Epidermal melanocyte (primary cell): ENCODE data around the gene FAM222B.
"Not testable (repeated sequence)": the region's sequence is repeated elsewhere in the genome, so short reads cannot be mapped to it uniquely, and the experiment has no call there.

Experiments used
- DNase-seq: peaks from one replicate; pipeline ENCODE4 v3.0.0; 2011; ENCODE audit warnings: low spot score; ENCODE audit not compliant: insufficient read length

The FAM222B gene

DNA sequence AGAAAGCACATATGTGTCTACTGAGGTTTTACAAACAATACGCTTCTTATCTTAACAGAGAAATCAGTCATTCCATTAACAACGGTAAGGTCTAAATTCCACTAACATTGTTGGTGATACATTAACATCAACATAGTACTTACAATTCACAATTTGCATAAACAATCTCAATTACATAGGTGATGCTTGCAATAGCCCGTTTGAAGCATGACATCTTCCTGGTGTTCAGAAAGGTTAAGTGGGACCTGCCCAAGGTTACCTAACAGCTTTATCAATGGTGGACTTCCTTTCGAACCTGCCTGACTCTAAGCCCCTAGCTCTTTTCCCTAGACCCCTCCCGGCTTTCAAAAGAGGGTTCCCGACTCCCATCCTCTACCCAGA, 699 bp downstream of the FAM222B start:
- no peak for DNase-seq

DNA sequence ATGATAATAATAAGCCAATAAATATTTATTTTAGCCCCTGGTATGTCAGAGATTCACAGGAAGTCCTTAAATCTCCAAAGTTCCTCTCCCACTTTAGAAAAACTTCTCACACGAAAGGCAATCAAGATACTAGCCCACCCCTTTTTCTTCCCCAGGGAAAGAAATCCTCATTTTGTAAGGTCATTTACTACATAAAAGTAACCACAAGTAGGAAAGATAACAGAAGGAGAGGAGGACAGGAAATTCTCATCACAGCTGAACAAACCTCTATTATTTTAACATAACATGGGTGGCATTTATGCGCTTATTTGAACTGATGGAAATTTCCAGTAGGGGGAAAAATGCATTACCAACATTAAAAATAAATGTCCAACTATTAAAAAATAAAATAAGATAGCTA, 3.4 kb downstream of the FAM222B start:
- no peak for DNase-seq

DNA sequence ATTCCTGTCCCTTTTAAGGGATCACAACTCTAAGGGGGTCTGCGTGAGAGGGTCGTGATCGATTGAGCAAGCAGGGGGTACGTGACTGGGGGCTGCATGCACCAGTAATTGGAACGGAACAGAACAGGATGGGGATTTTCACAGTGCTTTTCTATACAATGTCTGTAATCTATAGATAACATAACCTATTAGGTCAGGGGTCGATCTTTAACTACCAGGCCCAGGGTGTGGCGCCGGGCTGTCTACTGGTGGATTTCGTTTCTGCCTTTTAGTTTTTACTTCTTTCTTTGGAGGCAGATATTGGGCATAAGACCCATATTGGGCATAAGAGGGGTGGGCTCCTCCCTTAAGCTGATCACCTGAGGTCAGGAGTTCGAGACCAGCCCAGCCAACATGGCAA, 6.0 kb downstream of the FAM222B start:
- not testable (repeated sequence) for DNase-seq

DNA sequence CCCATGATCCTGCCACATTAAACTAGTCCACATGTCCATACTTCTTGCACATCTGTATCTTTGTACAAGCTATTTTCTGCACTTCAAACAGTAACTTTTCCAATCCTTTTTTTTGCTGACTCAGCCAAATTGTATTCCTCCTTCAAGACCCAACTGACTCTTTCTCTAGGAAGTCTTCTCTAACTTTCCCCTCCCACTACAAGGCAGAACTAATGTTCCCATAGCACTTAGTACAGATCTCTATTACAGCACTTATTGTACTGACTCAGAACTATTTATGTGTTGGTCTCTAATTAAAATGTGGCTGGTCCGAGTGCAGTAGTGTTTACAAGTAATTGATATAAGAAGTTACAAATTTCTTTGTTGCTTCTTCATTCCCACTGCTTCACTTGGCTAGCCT, 8.2 kb downstream of the FAM222B start:
- DNase-seq = no peak

DNA sequence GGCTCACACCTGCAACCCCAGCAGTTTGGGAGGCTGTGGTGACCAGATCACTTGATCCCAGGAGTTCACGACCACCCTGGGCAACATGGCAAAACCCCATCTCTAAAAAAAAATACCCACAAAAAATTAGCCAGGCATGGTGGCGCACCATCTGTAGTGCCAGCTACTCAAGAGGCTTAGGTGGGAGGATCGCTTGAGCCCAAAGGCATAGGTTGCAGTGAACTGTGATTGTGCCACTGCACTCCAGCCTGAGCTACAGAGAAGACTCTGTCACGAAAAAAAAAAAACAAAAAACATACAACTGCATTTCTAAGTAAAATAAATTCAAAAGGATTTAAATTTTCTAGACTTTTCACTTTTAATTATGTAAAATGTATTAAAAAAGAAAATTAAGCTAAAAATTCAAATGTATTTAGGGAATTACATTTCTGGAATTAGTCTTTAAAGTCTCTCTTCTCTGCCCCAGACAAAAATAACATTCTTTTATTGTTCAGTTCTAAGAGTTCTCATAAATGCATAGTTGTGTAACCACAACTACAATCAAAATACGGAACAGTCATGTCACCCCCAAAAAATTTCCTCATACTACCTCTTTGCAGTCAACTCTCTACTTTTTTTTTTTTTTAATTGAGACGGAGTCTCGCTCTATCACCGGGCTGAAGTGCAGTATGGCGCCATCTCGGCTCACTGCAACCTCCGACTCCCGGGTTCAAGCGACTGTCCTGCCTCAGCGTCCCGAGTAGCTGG, 14.1 kb downstream of the FAM222B start:
- no peak for DNase-seq

DNA sequence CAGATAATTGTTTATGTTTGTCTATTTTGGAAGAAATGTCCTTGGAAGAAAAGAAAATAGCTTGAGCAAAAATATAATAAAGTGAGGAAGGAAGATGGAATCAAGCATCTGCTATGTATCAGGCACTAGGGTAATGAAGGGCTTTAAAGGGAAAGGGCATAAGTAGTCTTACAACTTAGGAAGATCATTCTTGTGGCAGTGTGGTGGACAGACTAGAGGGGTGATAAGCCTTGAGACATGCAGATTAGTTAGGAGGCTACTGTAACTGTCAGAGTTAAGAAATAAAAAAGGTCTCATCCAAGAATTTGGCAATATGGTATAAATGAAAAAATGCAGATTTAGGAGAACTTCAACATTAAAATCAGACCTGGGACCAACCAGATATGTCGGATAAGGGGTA, 14.9 kb downstream of the FAM222B start:
- DNase-seq = no peak

DNA sequence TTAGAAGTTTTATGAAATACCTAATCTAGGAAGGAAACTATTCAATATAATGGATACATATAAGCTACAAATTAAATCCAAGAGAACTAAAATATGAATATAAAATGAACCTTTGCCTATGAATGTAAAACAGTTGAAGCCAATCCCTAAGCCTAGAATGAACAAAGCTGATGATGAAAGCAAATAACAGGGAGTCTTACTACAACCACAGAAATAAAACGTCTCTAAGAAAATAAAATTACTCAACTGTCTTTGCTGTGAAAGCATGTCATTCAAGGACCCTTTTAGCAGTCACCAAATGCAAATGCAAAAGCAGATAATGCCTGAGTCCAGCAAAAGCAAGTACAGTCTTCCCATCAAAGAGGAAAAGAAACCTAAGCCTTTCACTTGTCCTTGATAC, 23.0 kb downstream of the FAM222B start:
- DNase-seq = no peak

DNA sequence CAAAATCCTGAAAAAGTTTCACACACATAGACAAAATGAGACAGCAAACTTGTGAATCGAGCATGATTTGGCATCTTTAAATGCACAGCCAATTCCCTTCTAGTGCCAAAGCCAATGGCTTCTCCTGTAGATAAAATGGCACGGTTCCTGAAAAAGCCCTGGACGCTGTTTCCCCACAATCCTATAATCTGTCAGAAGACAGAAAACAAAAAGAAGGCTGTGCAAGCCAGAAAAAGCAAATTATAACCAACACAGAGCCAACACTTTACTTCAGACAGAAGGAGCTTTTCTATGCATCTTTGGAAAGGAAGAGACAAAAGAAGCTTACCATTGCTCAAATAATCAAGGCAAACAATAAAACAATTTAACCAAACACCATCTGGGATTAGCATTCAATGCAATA, 23.8 kb downstream of the FAM222B start:
- DNase-seq = peak; percentile 32

DNA sequence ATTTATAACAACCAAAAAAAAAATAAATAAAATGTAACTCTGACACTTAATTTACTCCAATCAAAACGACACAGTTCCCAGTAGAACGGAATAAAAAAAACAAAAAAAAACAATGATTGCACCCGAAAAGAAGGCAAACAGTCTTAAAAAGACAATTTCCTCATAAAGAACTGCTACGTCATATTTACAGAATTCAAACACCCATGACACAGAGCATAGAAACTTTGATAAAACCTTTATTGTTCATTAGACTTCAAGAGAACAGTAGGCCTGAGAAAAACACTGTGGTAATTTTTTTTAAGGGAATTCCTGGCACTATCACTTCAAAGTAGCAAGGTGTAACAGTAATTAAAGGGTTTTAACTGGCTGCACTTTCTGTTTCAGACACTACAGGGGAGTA, 26.1 kb downstream of the FAM222B start:
- DNase-seq = no peak

DNA sequence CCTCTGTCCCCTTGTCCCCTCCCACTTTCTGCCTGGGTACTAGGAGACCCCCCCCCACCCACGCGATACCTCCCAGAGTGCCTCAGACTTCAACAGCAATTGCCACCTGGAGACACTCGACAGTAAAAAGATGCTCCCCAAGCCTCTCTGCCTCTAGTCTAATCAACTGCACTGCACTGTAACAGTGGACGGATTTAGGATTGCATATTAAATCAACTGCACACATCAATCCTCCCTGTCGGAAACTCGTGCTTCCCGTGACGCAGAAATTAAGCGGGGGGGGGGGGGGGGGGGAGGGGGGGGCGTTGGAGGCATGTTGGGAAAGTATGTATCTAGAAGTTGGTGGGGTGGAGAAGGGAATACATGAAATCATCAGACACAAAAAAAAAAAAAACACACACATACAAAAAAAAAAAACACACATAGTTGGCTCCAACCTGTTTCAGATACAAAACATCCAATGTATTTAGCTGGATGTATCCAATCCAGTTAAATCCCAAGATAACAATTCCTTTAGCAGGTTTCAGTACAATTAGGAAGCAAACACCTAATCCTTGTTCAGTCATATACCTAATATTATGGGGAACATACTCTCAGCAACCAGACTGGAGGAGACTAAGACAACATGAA, 29.7 kb downstream of the FAM222B start:
- peak; percentile 36 for DNase-seq

DNA sequence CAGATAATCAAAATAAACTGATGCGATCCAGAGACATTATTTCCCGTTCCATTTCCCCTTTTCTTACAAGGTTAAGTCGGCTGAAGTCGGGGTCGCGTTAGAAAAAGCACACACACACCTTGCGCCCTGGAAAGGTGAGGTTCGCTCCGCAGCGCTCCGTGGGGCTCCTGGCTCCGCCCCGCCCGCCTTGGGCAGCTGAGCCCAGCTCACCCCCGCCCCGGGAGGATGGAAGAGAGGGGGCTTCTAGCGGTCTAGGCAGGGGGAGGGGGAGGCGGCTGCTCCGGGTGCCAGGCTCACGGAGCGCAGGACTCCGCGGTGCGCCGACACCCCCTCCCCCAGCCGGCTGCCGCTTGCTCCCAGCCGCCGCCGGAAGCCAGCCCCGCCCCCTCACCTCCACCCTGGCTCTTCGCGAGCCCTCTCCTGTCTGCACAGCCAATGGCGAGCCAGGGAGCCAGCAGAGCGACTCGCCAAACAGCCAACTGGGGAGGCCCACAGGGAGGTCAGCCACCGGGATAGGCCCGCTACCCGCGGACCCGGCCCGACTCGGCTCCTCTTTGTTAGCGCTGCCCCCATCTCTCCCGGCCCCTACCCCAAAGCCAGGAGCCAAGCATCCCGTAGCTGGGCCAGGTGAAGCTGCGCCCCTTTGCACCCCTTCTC, 30.4 kb downstream of the FAM222B start:
- DNase-seq = peak; percentile 99

DNA sequence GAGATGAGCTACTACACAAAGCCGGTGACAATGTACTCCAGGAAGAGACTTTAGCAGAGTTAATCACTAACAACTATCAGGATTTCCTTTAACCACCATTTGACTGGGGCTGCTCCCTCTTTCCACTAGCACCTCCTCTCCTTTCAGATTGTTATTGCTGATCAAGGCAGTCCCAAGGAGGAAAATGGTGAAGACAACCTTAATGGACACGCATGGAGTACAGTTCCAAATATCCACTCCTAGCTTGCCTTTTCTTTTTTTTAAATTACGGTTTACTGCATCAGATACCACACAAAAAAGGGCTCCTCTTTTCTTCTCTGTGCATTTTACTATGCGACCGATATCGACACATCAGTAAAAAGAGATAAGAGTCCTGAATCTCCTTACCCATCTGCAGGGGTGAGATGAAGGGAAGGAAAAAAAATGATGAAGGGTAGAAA, 30.9 kb downstream of the FAM222B start:
- no peak for DNase-seq

DNA sequence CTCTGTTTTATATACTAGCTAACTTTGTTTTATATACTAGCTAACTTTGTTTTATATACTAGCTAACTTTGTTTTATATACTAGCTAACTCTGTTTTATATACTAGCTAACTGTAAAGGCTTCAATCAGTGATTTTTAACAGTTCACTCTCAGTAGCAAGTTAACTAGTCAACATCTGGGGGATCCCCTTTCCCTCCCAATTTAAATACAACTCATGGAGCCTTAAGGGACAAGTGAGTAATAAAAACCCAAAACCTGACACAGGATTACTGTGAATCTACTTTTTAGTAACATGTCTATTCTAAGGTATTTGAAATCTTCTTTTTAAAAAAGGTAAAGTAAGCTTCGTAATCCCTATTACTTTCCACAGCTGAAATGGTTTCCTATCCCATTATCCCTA, 32.2 kb downstream of the FAM222B start:
- DNase-seq = no peak

DNA sequence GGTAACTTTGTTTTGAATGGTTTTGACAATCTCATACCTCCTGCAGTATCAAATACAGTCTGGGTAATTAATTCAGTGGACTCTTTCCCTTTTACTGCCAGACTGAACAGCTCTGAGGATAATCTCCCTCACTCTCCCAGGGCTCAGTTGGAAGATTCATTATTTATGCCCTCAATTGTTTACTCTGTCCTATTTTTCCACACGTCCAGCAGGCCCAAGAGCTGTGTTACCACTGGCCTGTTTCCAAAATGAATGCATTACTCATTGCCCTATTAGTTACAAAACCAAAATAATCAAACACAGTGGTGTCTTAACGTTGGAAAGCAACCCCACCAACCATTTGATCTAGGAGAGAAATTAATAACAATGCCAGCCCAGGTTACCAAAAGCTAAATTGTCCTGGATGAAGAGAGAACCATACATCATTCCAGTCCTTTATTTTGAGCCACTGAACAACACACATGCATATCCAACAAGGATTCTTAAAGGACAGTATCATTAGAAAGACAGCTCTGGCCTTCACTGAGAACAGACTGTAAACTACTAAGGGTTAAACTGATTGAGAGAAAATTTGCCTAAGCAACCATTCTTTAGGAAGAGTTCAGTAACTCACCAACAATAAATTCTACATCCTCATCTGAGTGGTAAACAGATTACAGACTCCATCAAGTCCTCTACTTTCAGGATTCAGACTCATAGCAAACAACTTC, 34.5 kb downstream of the FAM222B start:
- DNase-seq = peak; percentile 50

DNA sequence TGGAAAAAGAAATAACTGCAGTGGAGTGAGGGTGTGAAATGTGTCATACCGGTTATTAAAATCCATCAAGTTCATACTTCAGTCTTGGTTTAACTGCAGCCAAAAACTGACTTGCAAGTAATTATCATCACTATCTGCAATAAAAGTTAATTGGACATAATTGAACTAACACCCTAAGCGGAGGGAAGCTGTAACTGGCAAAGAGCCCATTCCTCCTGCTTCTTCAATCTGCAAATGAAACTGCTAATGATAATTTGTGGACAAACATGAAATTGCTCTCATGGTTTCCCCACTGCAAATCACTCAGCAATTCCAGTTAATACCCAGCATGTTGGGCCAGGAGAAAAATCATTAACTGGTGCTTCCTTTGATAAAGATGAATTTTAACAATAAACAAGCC, 46.5 kb downstream of the FAM222B start:
- no peak for DNase-seq

DNA sequence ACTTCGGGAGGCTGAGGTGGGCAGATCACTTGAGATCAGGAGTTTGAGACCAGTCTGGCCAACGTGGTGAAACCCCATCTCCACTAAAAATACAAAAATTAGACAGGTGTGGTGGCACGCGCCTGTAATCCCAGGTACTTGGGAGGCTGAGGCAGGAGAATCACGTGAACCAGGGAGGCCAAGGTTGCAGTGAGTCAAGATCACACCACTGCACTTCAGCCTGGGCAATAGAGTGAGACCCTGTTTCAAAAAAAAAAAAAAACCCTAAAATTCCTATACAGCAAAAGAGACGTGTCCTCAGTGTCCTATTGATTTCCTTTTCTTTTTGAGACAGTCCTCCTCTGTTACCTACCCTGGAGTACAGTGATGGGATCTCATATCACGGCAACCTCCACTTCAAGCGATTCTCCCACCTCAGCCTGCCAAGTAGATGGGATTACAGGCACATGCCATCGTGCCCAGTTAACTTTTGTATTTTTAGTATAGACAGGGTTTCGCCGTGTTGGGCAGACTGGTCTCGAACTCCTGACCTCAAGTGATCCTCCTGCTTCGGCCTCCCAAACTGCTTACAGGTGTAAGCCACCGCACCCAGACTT, 47.6 kb downstream of the FAM222B start:
- not testable (repeated sequence) for DNase-seq

DNA sequence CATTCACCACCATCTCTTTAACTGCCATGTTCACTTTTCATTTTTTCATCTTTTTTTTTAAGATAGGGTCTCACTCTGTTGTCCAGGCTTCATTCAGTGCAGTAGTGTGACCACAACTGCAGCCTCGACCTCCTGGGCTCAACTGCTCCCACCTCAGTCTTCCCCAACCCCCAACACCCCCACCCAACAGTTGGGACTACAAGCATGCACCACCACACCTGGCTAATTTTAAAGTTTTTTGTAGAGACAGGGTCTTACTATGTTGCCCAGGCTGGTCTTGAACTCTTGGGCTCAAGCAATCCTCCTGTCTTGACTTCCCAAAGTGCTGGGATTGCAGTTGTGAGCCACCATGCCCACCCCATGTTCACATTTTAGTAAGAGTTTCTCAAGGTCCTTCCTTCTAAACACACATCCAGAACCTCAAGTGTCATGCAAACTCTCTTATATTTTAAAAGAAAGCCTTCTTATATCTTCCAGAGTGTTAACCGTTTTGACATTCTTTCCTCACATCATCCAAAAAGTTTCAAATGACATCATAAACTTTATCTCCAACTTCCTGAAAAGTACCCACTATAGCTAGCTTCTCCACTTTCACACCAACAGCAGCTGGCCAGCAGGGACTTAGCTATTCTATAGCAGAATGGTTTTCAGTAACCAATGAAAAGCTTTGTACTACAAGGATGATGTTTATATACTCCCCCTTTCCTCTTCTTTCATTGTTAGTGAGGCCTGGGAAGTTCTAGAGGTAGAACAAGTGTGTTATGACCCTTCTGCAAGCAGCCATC, 49.5 kb downstream of the FAM222B start:
- no peak for DNase-seq

DNA sequence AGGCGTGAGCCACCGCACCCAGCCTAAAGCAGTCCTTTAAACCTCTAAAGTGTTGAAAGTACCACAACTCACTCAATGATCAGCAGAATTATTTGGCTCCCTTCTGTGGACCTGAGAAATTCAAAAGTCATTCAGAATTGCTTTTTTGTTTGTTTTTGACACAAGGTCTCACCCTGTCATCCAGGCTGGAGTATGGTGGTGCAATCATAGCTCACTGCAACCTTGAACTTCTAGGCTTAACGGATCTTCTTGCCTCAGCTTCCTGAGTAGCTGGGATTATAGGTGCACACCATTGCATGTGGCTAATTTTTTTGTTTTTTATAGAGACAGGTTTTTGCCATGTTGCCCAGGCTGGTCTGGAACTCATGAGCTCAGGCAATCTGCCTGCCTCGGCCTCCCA, 54.5 kb downstream of the FAM222B start:
- DNase-seq = no peak

DNA sequence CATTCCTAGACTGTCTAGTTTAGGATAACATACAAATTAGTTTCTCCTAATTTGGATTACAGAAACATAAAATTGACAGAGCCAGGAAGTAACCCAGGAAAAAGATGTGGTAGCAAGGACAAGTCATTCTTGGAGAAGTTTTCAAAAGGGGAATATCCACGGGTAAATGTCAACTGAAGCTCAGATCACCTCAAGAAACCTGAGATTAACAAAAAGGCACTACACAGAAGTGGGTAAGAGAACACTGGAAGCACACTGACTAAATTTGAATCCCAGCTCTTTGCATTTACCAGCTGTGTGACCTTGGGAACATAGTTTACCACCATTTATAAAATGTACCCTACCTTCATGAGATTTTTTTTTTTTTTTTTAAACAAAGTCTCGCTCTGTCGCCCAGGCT, 59.4 kb downstream of the FAM222B start:
- no peak for DNase-seq

DNA sequence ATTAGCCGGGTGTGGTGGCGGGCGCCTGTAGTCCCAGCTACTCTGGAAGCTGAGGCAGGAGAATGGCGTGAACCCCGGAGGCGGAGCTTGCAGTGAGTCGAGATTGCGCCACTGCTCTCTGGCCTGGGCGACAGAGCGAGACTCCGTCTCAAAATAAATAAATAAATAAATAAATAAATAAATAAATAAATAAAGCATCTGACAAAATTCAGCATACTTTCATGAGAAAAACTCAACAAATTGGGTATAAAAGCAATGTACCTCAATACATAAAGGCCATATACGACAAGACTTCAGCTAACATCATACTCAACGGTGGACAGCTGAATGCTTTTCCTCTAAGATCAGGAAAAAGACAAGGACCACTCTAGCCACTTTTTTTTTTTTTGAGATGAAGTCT, 63.0 kb downstream of the FAM222B start:
- DNase-seq = not testable (repeated sequence)

DNA sequence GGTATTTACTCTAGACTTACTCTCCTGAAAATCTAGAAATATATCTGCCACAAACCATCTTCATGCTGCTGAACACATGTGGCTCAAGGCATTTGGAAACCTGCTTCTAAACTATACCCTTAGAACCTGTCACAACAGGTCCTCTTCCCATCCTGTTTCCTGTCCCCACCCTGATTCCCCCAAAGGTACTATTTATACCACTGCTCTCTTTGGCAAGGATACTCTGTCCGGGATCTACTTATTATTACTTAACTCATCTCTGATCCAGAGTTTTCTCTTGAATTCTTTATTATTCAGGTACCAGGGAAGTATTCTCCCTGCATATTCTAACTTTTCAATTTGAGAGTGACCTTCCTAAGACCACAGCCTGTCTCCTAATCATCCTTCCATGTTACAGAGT, 65.4 kb downstream of the FAM222B start:
- no peak for DNase-seq
